ENCODE measurements around the gene AICDA. TPM values are rescaled to one million over a fixed set of nuclear protein-coding genes. Genes with fewer than 3 reads are reported as not detected.
"Not testable (repeated sequence)": the region's sequence is repeated elsewhere in the genome, so short reads cannot be mapped to it uniquely, and the experiment has no call there.

AICDA gene
- total and polyA plus RNA-seq, 7 donors = 0.60 to 1.1 (median 0.80) TPM; not detected in 4

DNA sequence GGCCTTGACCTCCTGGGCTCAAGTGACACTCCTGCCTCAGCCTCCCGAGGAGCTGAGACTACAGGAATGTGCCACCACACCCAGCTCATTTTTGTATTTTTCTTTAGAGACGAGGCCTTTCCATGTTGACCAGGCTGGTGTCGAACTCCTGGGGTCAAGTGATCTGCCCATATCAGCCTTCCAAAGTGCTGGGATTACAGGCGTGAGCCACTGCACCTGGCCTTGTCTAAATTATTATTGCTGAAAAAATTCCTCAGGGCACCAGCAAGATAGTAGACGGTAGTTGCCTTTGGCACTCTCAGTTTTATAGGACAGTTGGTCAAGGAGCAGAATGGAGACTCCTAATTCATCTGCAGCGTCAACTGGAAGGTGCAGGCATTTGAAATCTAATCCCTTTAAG is 2.5 kb upstream of the AICDA start:
- TF ChIP-seq POLR2AphosphoS5 (IDR thresholded peaks at IDR 0.05) (no peak), EP300 (IDR thresholded peaks at IDR 0.05) (no peak), POLR2A (IDR thresholded peaks at IDR 0.05) (no peak), CTCF (IDR thresholded peaks at IDR 0.05) (no peak)
- 56 to 79% methylated on average over 6 of the region's 6 CpGs for WGBS, 2 donors
- H3K4me3 ChIP-seq = no peak overlapping the region
- no peak overlapping the region for H3K27ac ChIP-seq
- intact Hi-C loops (cut with DNase I) = no loop called here
- H3K4me1 ChIP-seq = no peaks in the 10 kb centered on the region
- no peaks in the 10 kb centered on the region for H3K27me3 ChIP-seq
- no peak for DNase-seq
- no peaks in the 10 kb centered on the region for H3K9me3 ChIP-seq
- no peaks in the 10 kb centered on the region for H3K36me3 ChIP-seq

GRCh38 chr12:8613881-8614280 is 1.2 kb upstream of the AICDA start:
- H3K36me3 ChIP-seq; H3K27me3 ChIP-seq; H3K4me3 ChIP-seq; H3K27ac ChIP-seq; H3K9me3 ChIP-seq; H3K4me1 ChIP-seq; intact Hi-C loops (cut with DNase I); DNase-seq: not testable (repeated sequence)
- WGBS, 2 donors = 86 to 94% methylated on average over 1 of the region's 1 CpG

- TF ChIP-seq POLR2AphosphoS5 (IDR thresholded peaks at IDR 0.05) (no peak), CTCF (IDR thresholded peaks at IDR 0.05) (peak in 2 of 4 experiments; percentile 26 to 51), EP300 (IDR thresholded peaks at IDR 0.05) (no peak), POLR2A (IDR thresholded peaks at IDR 0.05) (no peak)
- peaks cover 0 to 4% (median 0%) of the 10 kb centered on the region in 4 donors for H3K4me1 ChIP-seq
- no peak overlapping the region for H3K4me3 ChIP-seq
- H3K36me3 ChIP-seq = no peaks in the 10 kb centered on the region
- WGBS, 2 donors = 7 to 19% methylated on average over 5 of the region's 5 CpGs
- DNase-seq = no peak
- H3K27ac ChIP-seq = no peak overlapping the region
- intact Hi-C loops (cut with DNase I) = no loop called here
- H3K27me3 ChIP-seq = no peaks in the 10 kb centered on the region
- H3K9me3 ChIP-seq = no peaks in the 10 kb centered on the region
Measured at GRCh38 chr12:8609061-8609570, 3.5 kb downstream of the AICDA start.

DNA sequence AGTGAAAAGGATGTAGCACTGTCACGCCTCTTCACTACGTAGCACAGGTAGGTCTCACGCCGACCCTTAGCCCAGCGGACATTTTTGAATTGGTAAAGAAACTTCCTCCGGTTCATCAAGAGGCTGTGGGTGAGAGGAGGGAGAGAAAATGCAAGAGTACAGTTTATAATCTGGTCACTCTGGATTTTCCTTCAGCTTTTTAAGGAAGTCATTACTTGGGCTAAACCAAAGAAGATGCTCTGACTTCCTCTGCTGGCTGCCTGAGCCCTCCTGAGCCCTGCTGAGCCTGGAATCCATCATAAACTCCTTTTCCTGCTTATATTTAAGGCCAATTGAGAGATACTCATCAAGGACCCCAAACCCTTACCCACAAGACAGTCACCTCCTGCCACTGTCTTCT is 5.8 kb downstream of the AICDA start:
- no peak for DNase-seq
- Histone ChIP-seq H3K27me3 (no peaks in the 10 kb centered on the region), H3K4me1 (peaks cover 0 to 4% (median 0%) of the 10 kb centered on the region in 4 donors), H3K9me3 (no peaks in the 10 kb centered on the region), H3K4me3 (no peak overlapping the region), H3K36me3 (no peaks in the 10 kb centered on the region), H3K27ac (no peak overlapping the region)
- TF ChIP-seq EP300 (IDR thresholded peaks at IDR 0.05) = no peak
- 85 to 92% methylated on average over 6 of the region's 6 CpGs for WGBS, 2 donors
- intact Hi-C loops (cut with DNase I) = no loop called here

GRCh38 chr12:8605057-8605456 is 7.6 kb downstream of the AICDA start:
- Histone ChIP-seq H3K4me1 (peaks cover 0 to 4% (median 0%) of the 10 kb centered on the region in 4 donors), H3K4me3 (no peak overlapping the region), H3K27me3 (no peaks in the 10 kb centered on the region), H3K27ac (no peak overlapping the region), H3K36me3 (no peaks in the 10 kb centered on the region), H3K9me3 (no peaks in the 10 kb centered on the region)
- no peak for DNase-seq
- intact Hi-C loops (cut with DNase I) = no loop called here
- no peak for TF ChIP-seq POLR2AphosphoS5 (IDR thresholded peaks at IDR 0.05)
- no peak for TF ChIP-seq POLR2A (IDR thresholded peaks at IDR 0.05)
- TF ChIP-seq CTCF (IDR thresholded peaks at IDR 0.05) = no peak
- TF ChIP-seq EP300 (IDR thresholded peaks at IDR 0.05) = no peak
- 95 to 96% methylated on average over 30 of the region's 30 CpGs for WGBS, 2 donors

DNA sequence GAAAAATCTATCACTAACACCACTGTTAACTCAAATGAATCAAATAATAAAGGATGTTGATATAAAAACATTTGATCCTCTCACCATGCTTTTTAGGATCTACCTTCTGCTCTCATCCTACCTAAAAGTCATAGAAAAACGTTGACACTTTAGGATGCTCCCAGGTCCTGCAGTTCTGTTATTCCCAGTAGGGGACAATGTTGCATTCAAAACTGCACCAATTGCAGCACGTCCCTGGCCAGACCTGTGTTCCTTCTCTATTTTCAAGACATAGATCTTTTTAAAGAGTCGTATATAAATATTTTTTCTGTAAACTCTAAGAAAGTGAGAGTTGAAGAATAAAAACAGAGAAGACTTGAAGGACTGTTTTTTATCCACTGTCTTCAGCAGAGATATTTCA is 8.8 kb downstream of the AICDA start:
- Histone ChIP-seq H3K4me1 (no peaks in the 10 kb centered on the region), H3K27ac (no peak overlapping the region), H3K27me3 (no peaks in the 10 kb centered on the region), H3K36me3 (no peaks in the 10 kb centered on the region), H3K4me3 (no peak overlapping the region), H3K9me3 (no peaks in the 10 kb centered on the region)
- TF ChIP-seq POLR2A (IDR thresholded peaks at IDR 0.05) (no peak), CTCF (IDR thresholded peaks at IDR 0.05) (no peak)
- intact Hi-C loops (cut with DNase I) = no loop called here
- DNase-seq = no peak
- WGBS, 2 donors = 36 to 41% methylated on average over 3 of the region's 3 CpGs

Measured in sigmoid colon (tissue), 7 donors.